ENCODE results near the gene PGBD1.

- TF ChIP-seq POLR2A (IDR thresholded peaks at IDR 0.05) (peak in 1 of 2 donors; percentile 57), CTCF (IDR thresholded peaks at IDR 0.05) (peak in 1 of 6 experiments; percentile 1)
These were observed 14.2 kb upstream of the PGBD1 start, which contains the start of gene ZSCAN26 for GRCh38 chr6:28266962-28267694.
